Measurements from ENCODE around the gene NRSN2. TPM values are rescaled to one million over a fixed set of nuclear protein-coding genes. Genes with fewer than 3 reads are reported as not detected.

The NRSN2 gene
- 56.3 to 65.1 TPM (median 62.8 TPM) in 5 replicates for total RNA-seq (2022; extraction: Qiagen RNA extraction)

GRCh38 chr20:346640-347316 lies at the start of gene NRSN2:
Gene NRSN2, plus strand, starts transcription at chr20:347111. Its CDS starts 2,533 bp downstream, at chr20:349644.

GRCh38 chr20:325045-325888 lies 21.6 kb upstream of the NRSN2 start, which contains the start of gene SOX12:
Gene SOX12, plus strand, starts transcription at chr20:325552. Its CDS starts 373 bp downstream, at chr20:325925.

Other genes starting within 250 kb of the NRSN2 start
- not detected in 5 replicates for gene DEFB126, start 204.5 kb upstream of the NRSN2 start, total RNA-seq (2022; extraction: Qiagen RNA extraction)
- not detected in 5 replicates for gene DEFB127, start 189.7 kb upstream of the NRSN2 start, total RNA-seq (2022; extraction: Qiagen RNA extraction)
- not detected in 5 replicates for gene DEFB128, start 157.4 kb upstream of the NRSN2 start, total RNA-seq (2022; extraction: Qiagen RNA extraction)
- not detected in 5 replicates for gene DEFB129, start 119.9 kb upstream of the NRSN2 start, total RNA-seq (2022; extraction: Qiagen RNA extraction)
- gene DEFB132, start 89.4 kb upstream of the NRSN2 start, total RNA-seq (2022; extraction: Qiagen RNA extraction) = not detected in 5 replicates
- 10.4 to 11.1 TPM (median 10.9 TPM) in 5 replicates for gene C20orf96, start 56.4 kb upstream of the NRSN2 start, total RNA-seq (2022; extraction: Qiagen RNA extraction)
- 17.7 to 22.9 TPM (median 21.2 TPM) in 5 replicates for gene ZCCHC3, start 49.5 kb upstream of the NRSN2 start, total RNA-seq (2022; extraction: Qiagen RNA extraction)
- 18.6 to 27.9 TPM (median 25.6 TPM) in 5 replicates for gene SOX12, start 21.6 kb upstream of the NRSN2 start, total RNA-seq (2022; extraction: Qiagen RNA extraction)
- gene TRIB3, start 33.6 kb downstream of the NRSN2 start, total RNA-seq (2022; extraction: Qiagen RNA extraction) = 55.9 to 71.0 TPM (median 65.5 TPM) in 5 replicates
- 108 to 152 TPM (median 145 TPM) in 5 replicates for gene RBCK1, start 61.2 kb downstream of the NRSN2 start, total RNA-seq (2022; extraction: Qiagen RNA extraction)
- 31.1 to 34.6 TPM (median 32.7 TPM) in 5 replicates for gene TBC1D20, start 115.4 kb downstream of the NRSN2 start, total RNA-seq (2022; extraction: Qiagen RNA extraction)
- gene CSNK2A1, start 196.7 kb downstream of the NRSN2 start, total RNA-seq (2022; extraction: Qiagen RNA extraction) = 125 to 154 TPM (median 141 TPM) in 5 replicates

Measured in A549 treated with AZD2906 at 1 μM for 4 hours (cell line).